Measurements from ENCODE around the gene ZHX3. TPM values are rescaled to one million over a fixed set of nuclear protein-coding genes. Genes with fewer than 3 reads are reported as not detected.

The ZHX3 gene
- total and polyA plus RNA-seq, 2 of the 4 experiments (the other 2 are of a cell fraction), result 25.0 to 28.0 TPM

- H3K79me1 ChIP-seq (ENCODE audit: low read depth in 1 of 2, low read length in 2 of 2), result peaks cover 7 to 37% of the 10 kb centered on the region in 2 experiments; a peak in 3 of 4 replicates
- H3K23ac ChIP-seq (ENCODE audit: low read depth, low read length), result no peak overlapping the region
- ChIA-PET POLR2A (ENCODE audit: unreplicated experiment) (interaction anchor here (0.6 kb wide), 1 partner anchor 290 kb away, joined by 10 read pairs; no protein-coding TSS in a partner anchor), CTCF (no interaction called here)
- dilution Hi-C loops (cut with HindIII; ENCODE audit: low sequenced_read_pairs, unreplicated experiment) (no loop called here), intact Hi-C loops (cut with micrococcal nuclease) (no loop called here), in situ Hi-C loops (cut with MboI; ENCODE audit: low sequenced_read_pairs) (no loop called here)
- H4K91ac ChIP-seq (ENCODE audit: insufficient read depth, low read depth, low read length), result no peak overlapping the region
- no peak overlapping the region for H4K5ac ChIP-seq (ENCODE audit: low read depth, low read length)
- BruUV-seq (replicated peaks), result no TSS peak
- H2BK20ac ChIP-seq (ENCODE audit: low read depth, low read length), result no peak overlapping the region
- H3K36me3 ChIP-seq (ENCODE audit: control insufficient read depth, insufficient read depth, low read length), result no peaks in the 10 kb centered on the region
- H4K8ac ChIP-seq (ENCODE audit: low read depth in 2 of 2, low read length in 2 of 2), result no peak overlapping the region
- no peak overlapping the region for H3K27ac ChIP-seq (ENCODE audit: insufficient read depth, low read length)
- H3K4ac ChIP-seq (ENCODE audit: low read depth, low read length), result no peak overlapping the region
- no peak overlapping the region for H3K4me3 ChIP-seq (ENCODE audit: insufficient read depth, low read depth, low read length)
- no peak overlapping the region for H3K4me2 ChIP-seq (ENCODE audit: low read depth, low read length)
- TF ChIP-seq SMC3 (IDR thresholded peaks at IDR 0.05; ENCODE audit: low read depth, low read length) (no peak), BHLHE40 (IDR thresholded peaks at IDR 0.05; ENCODE audit: low read depth, low read length) (no peak), MAZ (IDR thresholded peaks at IDR 0.05; ENCODE audit: borderline replicate concordance, low read depth, low read length) (no peak), RFX5 (IDR thresholded peaks at IDR 0.05; ENCODE audit: low read depth, low read length) (0 out of 2 replicates have a peak, but pooled peaks have one; percentile 16)
- H2BK120ac ChIP-seq (ENCODE audit: low read depth, low read length), result no peak overlapping the region
- no peak overlapping the region for H3K18ac ChIP-seq (ENCODE audit: low read depth, low read length)
- DNase-seq (peak; percentile 48), ATAC-seq (ENCODE audit: low read depth) (peak; percentile 98)
- H3K14ac ChIP-seq (replicated peaks; ENCODE audit: low read depth, low read length), result no peak overlapping the region
- H4K20me1 ChIP-seq (ENCODE audit: insufficient read depth, low read length), result peaks cover 13% of the 10 kb centered on the region; the same call in 1 of the 2 replicates
- H2AK9ac ChIP-seq (replicated peaks; ENCODE audit: low read depth, low read length, poor library complexity), result no peak overlapping the region
- no peak overlapping the region for H3K9ac ChIP-seq (ENCODE audit: low read depth, low read length)
- peaks cover 5% of the 10 kb centered on the region for H3K4me1 ChIP-seq (ENCODE audit: control insufficient read depth, insufficient read depth, low read length)
- no peak overlapping the region for H2AFZ ChIP-seq (replicated peaks; ENCODE audit: low read length, poor library complexity)
- no peak overlapping the region for H2AK5ac ChIP-seq (ENCODE audit: low read depth, low read length)
- H3K9me3 ChIP-seq (ENCODE audit: control insufficient read depth, insufficient read depth, low read length), result no peaks in the 10 kb centered on the region
- no CpG with 5 or more reads among the region's 1 CpG for WGBS, 2 experiments (ENCODE audit: extremely low coverage in 2 of 2, insufficient read length in 1 of 2)
- no peak overlapping the region for H2BK5ac ChIP-seq (ENCODE audit: low read depth, low read length, poor library complexity, severe bottlenecking)
- H3K56ac ChIP-seq (ENCODE audit: extremely low read depth, insufficient read depth, low read length), result no peak overlapping the region
- no peaks in the 10 kb centered on the region; the same call in 1 of the 2 replicates for H3K9me1 ChIP-seq (ENCODE audit: insufficient read depth, low read length)
- H3K27me3 ChIP-seq (ENCODE audit: control insufficient read depth, insufficient read depth, low read length), result no peaks in the 10 kb centered on the region
- no peak overlapping the region for H2BK15ac ChIP-seq (ENCODE audit: low read depth, low read length)
Observed at GRCh38 chr20:41213150-41213820, 104.2 kb downstream of the ZHX3 start.
